ENCODE results near the gene PNPLA6.

- TF ChIP-seq, protein P1, sequence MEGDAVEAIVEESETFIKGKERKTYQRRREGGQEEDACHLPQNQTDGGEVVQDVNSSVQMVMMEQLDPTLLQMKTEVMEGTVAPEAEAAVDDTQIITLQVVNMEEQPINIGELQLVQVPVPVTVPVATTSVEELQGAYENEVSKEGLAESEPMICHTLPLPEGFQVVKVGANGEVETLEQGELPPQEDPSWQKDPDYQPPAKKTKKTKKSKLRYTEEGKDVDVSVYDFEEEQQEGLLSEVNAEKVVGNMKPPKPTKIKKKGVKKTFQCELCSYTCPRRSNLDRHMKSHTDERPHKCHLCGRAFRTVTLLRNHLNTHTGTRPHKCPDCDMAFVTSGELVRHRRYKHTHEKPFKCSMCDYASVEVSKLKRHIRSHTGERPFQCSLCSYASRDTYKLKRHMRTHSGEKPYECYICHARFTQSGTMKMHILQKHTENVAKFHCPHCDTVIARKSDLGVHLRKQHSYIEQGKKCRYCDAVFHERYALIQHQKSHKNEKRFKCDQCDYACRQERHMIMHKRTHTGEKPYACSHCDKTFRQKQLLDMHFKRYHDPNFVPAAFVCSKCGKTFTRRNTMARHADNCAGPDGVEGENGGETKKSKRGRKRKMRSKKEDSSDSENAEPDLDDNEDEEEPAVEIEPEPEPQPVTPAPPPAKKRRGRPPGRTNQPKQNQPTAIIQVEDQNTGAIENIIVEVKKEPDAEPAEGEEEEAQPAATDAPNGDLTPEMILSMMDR (IDR thresholded peaks at IDR 0.05): no peak
- TF ChIP-seq POLR2AphosphoS5 (IDR thresholded peaks at IDR 0.05): no peak
- TF ChIP-seq POLR2A (IDR thresholded peaks at IDR 0.05): no peak
- no peak for TF ChIP-seq EP300 (IDR thresholded peaks at IDR 0.05; ENCODE audit: low read depth)
Observed at GRCh38 chr19:7509625-7510024, 25.9 kb upstream of the PNPLA6 start.

Measured in transverse colon (tissue), 4 donors.